Loucy (cell line): Measurements from ENCODE around the gene RBP5.

Source experiments
- H2AFZ ChIP-seq: fragments of 200-600 bp; sonication (generic); 2 replicates; pipeline ENCODE4 v1.6.0; 2016; ENCODE audit warnings: antibody characterized with exemption, mild to moderate bottlenecking, low read length, moderate library complexity
- H3F3A ChIP-seq: fragments of 200-600 bp; 2 replicates; pipeline ENCODE4 v1.6.0; 2016; ENCODE audit warnings: antibody characterized with exemption, low read depth, mild to moderate bottlenecking
- H3K27me3 ChIP-seq: fragments of 200-600 bp; sonication (generic); 2 replicates; pipeline ENCODE4 v1.6.1; 2014; ENCODE audit warnings: low read length, mild to moderate bottlenecking; ENCODE audit not compliant: insufficient read depth, poor library complexity, severe bottlenecking
- H3K36me3 ChIP-seq: fragments of 200-600 bp; sonication (generic); 2 replicates; pipeline ENCODE4 v1.6.1; 2016; ENCODE audit warnings: low read length; ENCODE audit not compliant: insufficient read depth
- H3K4me1 ChIP-seq: fragments of 200-600 bp; sonication (generic); 2 replicates; pipeline ENCODE4 v1.5.1; 2014; ENCODE audit warnings: low read length, mild to moderate bottlenecking; ENCODE audit not compliant: insufficient read depth, poor library complexity, severe bottlenecking
- H3K4me2 ChIP-seq: fragments of 200-600 bp; sonication (generic); 2 replicates; pipeline ENCODE4 v1.6.0; 2014; ENCODE audit warnings: antibody characterized with exemption, low read length, low read depth, mild to moderate bottlenecking; ENCODE audit not compliant: poor library complexity, severe bottlenecking
- H3K4me3 ChIP-seq: fragments of 200-600 bp; sonication (generic); 2 replicates; pipeline ENCODE4 v1.5.1; 2014; ENCODE audit warnings: low read length, mild to moderate bottlenecking, mixed read lengths; ENCODE audit not compliant: poor library complexity, severe bottlenecking
- H3K79me2 ChIP-seq: fragments of 200-600 bp; sonication (generic); 2 replicates; pipeline ENCODE4 v1.6.1; 2014; ENCODE audit warnings: low read length; ENCODE audit not compliant: insufficient read depth
- H3K9ac ChIP-seq: fragments of 200-600 bp; sonication (generic); 2 replicates; pipeline ENCODE4 v1.6.0; 2014; ENCODE audit warnings: mild to moderate bottlenecking, low read depth, low read length, moderate library complexity; ENCODE audit not compliant: poor library complexity, severe bottlenecking
- H3K9me2 ChIP-seq: fragments of 200-600 bp; sonication (generic); replicated peaks from 2 replicates; pipeline ENCODE4 v1.6.1; 2016; ENCODE audit warnings: low read depth, low read length, mixed read lengths
- H3K9me3 ChIP-seq: fragments of 200-600 bp; sonication (generic); 2 replicates; pipeline ENCODE4 v1.6.1; 2014; ENCODE audit warnings: mild to moderate bottlenecking, antibody characterized with exemption, low read length, low read depth; ENCODE audit not compliant: insufficient read depth
- H4K20me1 ChIP-seq: fragments of 200-600 bp; sonication (generic); 2 replicates; pipeline ENCODE4 v1.6.0; 2014; ENCODE audit warnings: antibody characterized with exemption, low read length, mild to moderate bottlenecking; ENCODE audit not compliant: insufficient read depth, poor library complexity, severe bottlenecking
- CTCF ChIP-seq: fragments of 200-600 bp; sonication (generic); conservative IDR thresholded peaks from 2 replicates; pipeline ENCODE4 v1.5.1; 2014; ENCODE audit warnings: mild to moderate bottlenecking, antibody characterized with exemption, low read length
- EZH2phosphoT487 ChIP-seq: fragments of 200-600 bp; IDR thresholded peaks from 2 replicates; pipeline ENCODE4 v1.6.1; 2018; ENCODE audit warnings: antibody characterized with exemption, mild to moderate bottlenecking, moderate library complexity, borderline replicate concordance

RBP5 gene

GRCh38 chr12:7175493-7175892 is 46.8 kb upstream of the RBP5 start:
- no peaks in the 10 kb centered on the region for H3K9me2 ChIP-seq
- H3F3A ChIP-seq = no peaks in the 10 kb centered on the region
- H3K9ac ChIP-seq = no peak overlapping the region
- no peak overlapping the region for H2AFZ ChIP-seq
- H3K4me3 ChIP-seq = no peak overlapping the region
- no peaks in the 10 kb centered on the region for H3K79me2 ChIP-seq
- no peaks in the 10 kb centered on the region for H3K4me1 ChIP-seq
- H3K9me3 ChIP-seq = peaks cover 8% of the 10 kb centered on the region; the same call in 1 of the 2 replicates
- H3K27me3 ChIP-seq = no peaks in the 10 kb centered on the region
- TF ChIP-seq EZH2phosphoT487 (no peak), CTCF (no peak)
- H4K20me1 ChIP-seq = no peaks in the 10 kb centered on the region
- H3K36me3 ChIP-seq = no peaks in the 10 kb centered on the region
- H3K4me2 ChIP-seq = no peak overlapping the region

DNA sequence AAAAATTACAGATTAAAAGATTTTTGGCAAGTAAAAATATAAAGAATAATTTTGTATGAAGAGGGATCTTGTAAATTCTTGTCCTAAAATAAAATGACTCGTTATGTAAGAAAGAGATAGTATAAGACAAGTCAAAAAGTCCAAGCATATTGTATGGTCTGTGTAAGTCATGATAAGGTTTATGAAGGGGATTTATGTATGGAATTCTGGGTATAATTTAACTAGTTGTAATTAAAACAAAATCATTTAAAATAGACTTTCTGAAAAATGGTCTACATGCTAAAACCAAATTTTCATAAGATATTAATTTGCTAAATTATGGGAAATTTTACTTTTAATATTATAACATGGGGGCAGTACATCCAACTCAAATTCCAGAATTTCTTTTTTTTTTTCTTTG is 43.2 kb upstream of the RBP5 start:
- H3F3A ChIP-seq = no peaks in the 10 kb centered on the region
- H3K9me2 ChIP-seq = no peaks in the 10 kb centered on the region
- no peaks in the 10 kb centered on the region for H3K36me3 ChIP-seq
- no peaks in the 10 kb centered on the region for H3K79me2 ChIP-seq
- no peaks in the 10 kb centered on the region for H3K4me1 ChIP-seq
- no peaks in the 10 kb centered on the region for H4K20me1 ChIP-seq
- peaks cover 18% of the 10 kb centered on the region for H3K9me3 ChIP-seq
- H3K4me3 ChIP-seq = no peak overlapping the region
- H2AFZ ChIP-seq = no peak overlapping the region
- TF ChIP-seq EZH2phosphoT487 (no peak), CTCF (no peak)
- H3K27me3 ChIP-seq = no peaks in the 10 kb centered on the region
- no peak overlapping the region for H3K4me2 ChIP-seq
- no peak overlapping the region for H3K9ac ChIP-seq

DNA sequence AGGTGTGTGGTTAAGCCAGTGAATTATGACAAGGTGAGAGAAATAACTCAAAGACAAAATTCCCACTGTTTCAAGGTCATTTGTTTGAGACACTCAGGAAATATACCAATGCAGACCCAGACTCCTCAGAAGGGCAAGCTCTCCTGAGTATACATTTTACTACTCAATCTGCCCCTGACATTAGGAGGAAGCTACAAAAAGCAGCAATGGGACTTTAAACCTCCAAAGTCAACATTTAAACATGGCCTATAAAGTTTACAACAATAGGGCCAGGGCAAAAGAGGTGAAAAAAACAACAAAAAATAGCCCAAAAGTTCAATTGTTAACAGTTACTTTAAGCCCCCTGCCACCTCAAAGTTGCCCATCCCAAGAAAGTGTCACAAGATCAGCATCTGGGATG is 41.3 kb upstream of the RBP5 start:
- Histone ChIP-seq H3K4me3 (no peak overlapping the region), H3K4me2 (no peak overlapping the region), H3K9me3 (peaks cover 18% of the 10 kb centered on the region), H2AFZ (no peak overlapping the region), H3K9me2 (no peaks in the 10 kb centered on the region), H3K36me3 (no peaks in the 10 kb centered on the region), H3K9ac (no peak overlapping the region), H3K27me3 (no peaks in the 10 kb centered on the region), H4K20me1 (no peaks in the 10 kb centered on the region), H3K4me1 (no peaks in the 10 kb centered on the region), H3K79me2 (no peaks in the 10 kb centered on the region), H3F3A (no peaks in the 10 kb centered on the region)
- TF ChIP-seq CTCF (no peak), EZH2phosphoT487 (no peak)
